ENCODE measurements around the gene KLHL4.
A peak's percentile ranks its signal among the peaks of the same experiment; 100 is the strongest.
"Not testable (repeated sequence)": the region's sequence is repeated elsewhere in the genome, so short reads cannot be mapped to it uniquely, and the experiment has no call there.

Gene KLHL4

GRCh38 chrX:87634361-87634760 is 116.8 kb downstream of the KLHL4 start:
- TF ChIP-seq, protein P1, sequence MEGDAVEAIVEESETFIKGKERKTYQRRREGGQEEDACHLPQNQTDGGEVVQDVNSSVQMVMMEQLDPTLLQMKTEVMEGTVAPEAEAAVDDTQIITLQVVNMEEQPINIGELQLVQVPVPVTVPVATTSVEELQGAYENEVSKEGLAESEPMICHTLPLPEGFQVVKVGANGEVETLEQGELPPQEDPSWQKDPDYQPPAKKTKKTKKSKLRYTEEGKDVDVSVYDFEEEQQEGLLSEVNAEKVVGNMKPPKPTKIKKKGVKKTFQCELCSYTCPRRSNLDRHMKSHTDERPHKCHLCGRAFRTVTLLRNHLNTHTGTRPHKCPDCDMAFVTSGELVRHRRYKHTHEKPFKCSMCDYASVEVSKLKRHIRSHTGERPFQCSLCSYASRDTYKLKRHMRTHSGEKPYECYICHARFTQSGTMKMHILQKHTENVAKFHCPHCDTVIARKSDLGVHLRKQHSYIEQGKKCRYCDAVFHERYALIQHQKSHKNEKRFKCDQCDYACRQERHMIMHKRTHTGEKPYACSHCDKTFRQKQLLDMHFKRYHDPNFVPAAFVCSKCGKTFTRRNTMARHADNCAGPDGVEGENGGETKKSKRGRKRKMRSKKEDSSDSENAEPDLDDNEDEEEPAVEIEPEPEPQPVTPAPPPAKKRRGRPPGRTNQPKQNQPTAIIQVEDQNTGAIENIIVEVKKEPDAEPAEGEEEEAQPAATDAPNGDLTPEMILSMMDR (IDR thresholded peaks at IDR 0.05; ENCODE audit: low read depth, low read length): no peak
- no peak overlapping the region for H3K4me3 ChIP-seq (ENCODE audit: low read depth, low read length)
- no peak for DNase-seq (ENCODE audit: low read depth, low spot score)
- in situ Hi-C loops (cut with HindIII; ENCODE audit: low sequenced_read_pairs): no loop called here

GRCh38 chrX:87636533-87636932 is 118.9 kb downstream of the KLHL4 start:
- H3K4me3 ChIP-seq (ENCODE audit: low read depth, low read length): no peak overlapping the region
- TF ChIP-seq, protein P1 (IDR thresholded peaks at IDR 0.05; ENCODE audit: low read depth, low read length): no peak
- in situ Hi-C loops (cut with HindIII; ENCODE audit: low sequenced_read_pairs): no loop called here
- DNase-seq (ENCODE audit: low read depth, low spot score): no peak

DNA sequence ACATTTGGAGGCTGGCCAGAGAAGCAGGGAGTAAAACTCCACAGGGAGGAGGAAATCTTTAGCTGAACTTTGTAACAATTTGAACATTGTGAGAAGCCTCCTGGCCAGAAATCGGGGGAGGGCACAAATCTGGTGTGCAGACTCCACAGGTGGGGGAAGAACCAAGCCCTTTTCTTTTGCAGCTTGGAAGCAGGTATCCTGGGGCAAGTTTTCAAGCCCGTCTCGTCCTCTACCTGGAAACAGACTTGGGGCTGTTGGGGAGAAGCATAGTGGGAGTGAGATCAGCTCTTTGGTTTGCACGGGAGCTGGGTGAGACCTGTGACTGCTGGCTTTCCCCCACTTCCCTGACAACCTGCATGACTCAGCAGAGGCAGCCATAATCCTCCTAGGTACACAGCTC is 123.8 kb downstream of the KLHL4 start:
- in situ Hi-C loops (cut with HindIII; ENCODE audit: low sequenced_read_pairs); H3K4me3 ChIP-seq (ENCODE audit: low read depth, low read length); DNase-seq (ENCODE audit: low read depth, low spot score): not testable (repeated sequence)

DNA sequence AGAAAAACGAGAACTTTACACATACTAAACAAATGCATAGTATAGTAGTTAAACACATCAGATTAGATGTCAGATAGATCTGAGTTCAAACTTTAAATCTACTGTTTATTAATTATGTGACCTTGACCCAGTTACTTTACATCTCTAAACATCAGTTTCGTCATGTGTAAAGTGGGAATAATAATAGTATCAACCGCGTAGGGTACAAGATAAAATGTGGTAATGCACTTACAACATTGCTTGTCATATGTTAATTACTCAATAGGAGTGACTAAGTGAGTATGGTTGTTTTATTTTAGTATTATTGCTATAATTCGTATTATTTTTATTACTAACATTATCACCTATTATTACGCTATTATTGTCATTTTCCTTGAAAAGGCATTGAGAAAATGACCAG is 144.2 kb downstream of the KLHL4 start:
- TF ChIP-seq, protein P1 (IDR thresholded peaks at IDR 0.05; ENCODE audit: low read depth, low read length): no peak
- DNase-seq (ENCODE audit: low read depth, low spot score): no peak
- no peak overlapping the region for H3K4me3 ChIP-seq (ENCODE audit: low read depth, low read length)
- in situ Hi-C loops (cut with HindIII; ENCODE audit: low sequenced_read_pairs): no loop called here

DNA sequence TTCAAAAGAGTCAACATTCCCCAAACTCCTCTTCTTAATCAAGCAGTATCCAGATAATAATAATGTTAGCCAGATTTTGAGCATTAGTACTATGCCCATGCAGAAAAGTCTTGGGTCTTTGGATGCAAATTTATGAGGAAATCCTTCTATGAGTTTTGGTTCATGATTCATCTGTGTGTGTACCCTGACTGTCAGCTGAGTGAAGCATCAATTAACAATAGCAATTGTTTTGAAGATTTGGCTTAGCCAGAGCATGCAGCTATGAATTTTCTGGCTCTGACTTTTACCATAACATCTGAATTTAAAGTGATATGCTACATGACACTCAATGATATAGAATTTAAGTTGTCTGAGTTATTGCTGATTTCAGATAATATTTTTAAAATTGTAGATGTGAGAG is 145.8 kb downstream of the KLHL4 start:
- in situ Hi-C loops (cut with HindIII; ENCODE audit: low sequenced_read_pairs): no loop called here

GRCh38 chrX:87664381-87664780 is 146.8 kb downstream of the KLHL4 start:
- TF ChIP-seq, protein P1 (IDR thresholded peaks at IDR 0.05; ENCODE audit: low read depth, low read length): peak; percentile 43
- no peak overlapping the region for H3K4me3 ChIP-seq (ENCODE audit: low read depth, low read length)
- in situ Hi-C loops (cut with HindIII; ENCODE audit: low sequenced_read_pairs): no loop called here
- DNase-seq (ENCODE audit: low read depth, low spot score): peak; percentile 39

More for the DNA sequence above, 145.8 kb downstream of the KLHL4 start:
- TF ChIP-seq, protein P1 (IDR thresholded peaks at IDR 0.05; ENCODE audit: low read depth, low read length): no peak
- DNase-seq (ENCODE audit: low read depth, low spot score): no peak
- no peak overlapping the region for H3K4me3 ChIP-seq (ENCODE audit: low read depth, low read length)

DNA sequence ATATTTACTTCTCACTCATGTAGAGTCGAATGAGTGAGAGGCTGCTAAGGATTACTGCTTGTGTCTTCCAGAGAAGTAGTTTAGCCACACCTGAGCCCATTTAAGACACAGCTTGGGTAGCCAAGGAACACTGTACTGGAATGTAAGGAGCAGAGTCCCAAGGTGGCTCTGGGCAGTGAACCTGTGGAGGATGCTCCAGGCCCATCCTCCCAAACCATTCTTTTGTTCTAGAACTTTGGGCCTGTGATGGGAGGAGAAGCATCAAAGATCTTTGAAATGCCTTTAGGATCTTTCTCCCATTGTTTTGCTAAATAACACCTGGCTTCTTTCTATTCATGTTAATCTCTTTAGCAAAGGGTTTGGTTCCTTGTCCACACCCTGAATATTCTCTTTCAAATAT is 162.2 kb downstream of the KLHL4 start:
- TF ChIP-seq, protein P1 (IDR thresholded peaks at IDR 0.05; ENCODE audit: low read depth, low read length): no peak
- no peak overlapping the region for H3K4me3 ChIP-seq (ENCODE audit: low read depth, low read length)
- in situ Hi-C loops (cut with HindIII; ENCODE audit: low sequenced_read_pairs): no loop called here

More for the DNA sequence above, 162.2 kb downstream of the KLHL4 start:
- DNase-seq (ENCODE audit: low read depth, low spot score): no peak

Data from astrocyte of the spinal cord (primary cell).